ENCODE measurements around the gene PFKL. TPM values are rescaled to one million over a fixed set of nuclear protein-coding genes. Genes with fewer than 3 reads are reported as not detected.

Gene PFKL
- total RNA-seq, 1 experiment from 2014 or later: 78.9 TPM

GRCh38 chr21:44321846-44322450, 22.1 kb downstream of the PFKL start:
- CTCF ChIA-PET: no interaction called here
- Mint-ChIP-seq H3K36me3 (ENCODE audit: insufficient read depth, unreplicated experiment) (peaks cover 7% of the 10 kb centered on the region), H3K9me3 (ENCODE audit: low read depth, unreplicated experiment) (no peaks in the 10 kb centered on the region)

GRCh38 chr21:44322621-44323325, 22.9 kb downstream of the PFKL start:
- no TSS peak for BruUV-seq (replicated peaks)
- no peak overlapping the region for H3K27ac Mint-ChIP-seq (ENCODE audit: unreplicated experiment)

More at GRCh38 chr21:44321846-44322450, 22.1 kb downstream of the PFKL start:
- no TSS peak for BruUV-seq (replicated peaks)
- Mint-ChIP-seq H3K27me3 (ENCODE audit: unreplicated experiment) (no peaks in the 10 kb centered on the region), H3K4me3 (ENCODE audit: low read depth, unreplicated experiment) (no peak overlapping the region), H3K4me1 (ENCODE audit: low read depth, unreplicated experiment) (no peaks in the 10 kb centered on the region), H3K27ac (ENCODE audit: unreplicated experiment) (no peak overlapping the region)
- no peak for DNase-seq
- intact Hi-C loops (cut with micrococcal nuclease; ENCODE audit: unreplicated experiment): no loop called here
- TF ChIP-seq CTCF (IDR thresholded peaks at IDR 0.05; ENCODE audit: unreplicated experiment): no peak

GRCh38 chr21:44323591-44323990, 23.7 kb downstream of the PFKL start:
- Mint-ChIP-seq H3K36me3 (ENCODE audit: insufficient read depth, unreplicated experiment) (peaks cover 7% of the 10 kb centered on the region), H3K27ac (ENCODE audit: unreplicated experiment) (no peak overlapping the region), H3K4me3 (ENCODE audit: low read depth, unreplicated experiment) (no peak overlapping the region), H3K27me3 (ENCODE audit: unreplicated experiment) (no peaks in the 10 kb centered on the region), H3K9me3 (ENCODE audit: low read depth, unreplicated experiment) (no peaks in the 10 kb centered on the region), H3K4me1 (ENCODE audit: low read depth, unreplicated experiment) (no peaks in the 10 kb centered on the region)
- BruUV-seq (replicated peaks): no TSS peak
- TF ChIP-seq CTCF (IDR thresholded peaks at IDR 0.05; ENCODE audit: unreplicated experiment): no peak
- CTCF ChIA-PET: no interaction called here
- no peak for DNase-seq
- intact Hi-C loops (cut with micrococcal nuclease; ENCODE audit: unreplicated experiment): no loop called here

More at GRCh38 chr21:44322621-44323325, 22.9 kb downstream of the PFKL start:
- CTCF ChIA-PET: no interaction called here
- Mint-ChIP-seq H3K27me3 (ENCODE audit: unreplicated experiment) (no peaks in the 10 kb centered on the region), H3K4me1 (ENCODE audit: low read depth, unreplicated experiment) (no peaks in the 10 kb centered on the region), H3K36me3 (ENCODE audit: insufficient read depth, unreplicated experiment) (peaks cover 7% of the 10 kb centered on the region), H3K4me3 (ENCODE audit: low read depth, unreplicated experiment) (no peak overlapping the region), H3K9me3 (ENCODE audit: low read depth, unreplicated experiment) (no peaks in the 10 kb centered on the region)
- intact Hi-C loops (cut with micrococcal nuclease; ENCODE audit: unreplicated experiment): no loop called here
- no peak for TF ChIP-seq CTCF (IDR thresholded peaks at IDR 0.05; ENCODE audit: unreplicated experiment)
- DNase-seq: no peak

GRCh38 chr21:44324106-44324853, 24.4 kb downstream of the PFKL start:
- TF ChIP-seq CTCF (IDR thresholded peaks at IDR 0.05; ENCODE audit: unreplicated experiment): no peak
- no TSS peak for BruUV-seq (replicated peaks)
- no peaks in the 10 kb centered on the region for H3K9me3 Mint-ChIP-seq (ENCODE audit: low read depth, unreplicated experiment)

More at GRCh38 chr21:44324106-44324853, 24.4 kb downstream of the PFKL start:
- Mint-ChIP-seq H3K27me3 (ENCODE audit: unreplicated experiment) (no peaks in the 10 kb centered on the region), H3K36me3 (ENCODE audit: insufficient read depth, unreplicated experiment) (peaks cover 7% of the 10 kb centered on the region), H3K4me1 (ENCODE audit: low read depth, unreplicated experiment) (no peaks in the 10 kb centered on the region), H3K27ac (ENCODE audit: unreplicated experiment) (no peak overlapping the region), H3K4me3 (ENCODE audit: low read depth, unreplicated experiment) (no peak overlapping the region)
- CTCF ChIA-PET: no interaction called here
- intact Hi-C loops (cut with micrococcal nuclease; ENCODE audit: unreplicated experiment): no loop called here
- no peak for DNase-seq

Measured in Calu3 (cell line).